ENCODE measurements around the gene PCGF3.

GRCh38 chr4:770022-770421 lies 64.4 kb downstream of the PCGF3 start:
- no peak for TF ChIP-seq POLR2A (IDR thresholded peaks at IDR 0.05)
- no peak for TF ChIP-seq CTCF (IDR thresholded peaks at IDR 0.05)
